ENCODE data around the gene TMTC2. TPM values are rescaled to one million over a fixed set of nuclear protein-coding genes. Genes with fewer than 3 reads are reported as not detected.

The TMTC2 gene
- polyA plus RNA-seq (2013): 3.1 TPM

- POLR2A ChIA-PET: interaction anchor here (0.6 kb wide), 1 partner anchor 350 kb away, joined by 6 read pairs; no protein-coding TSS in a partner anchor
- under 1% methylated on average over 35 of the region's 39 CpGs for WGBS (ENCODE audit: insufficient coverage)
Measured at GRCh38 chr12:82686168-82687020, at the start of gene TMTC2. TSS of gene TMTC2 (plus strand) at chr12:82686906.

DNA sequence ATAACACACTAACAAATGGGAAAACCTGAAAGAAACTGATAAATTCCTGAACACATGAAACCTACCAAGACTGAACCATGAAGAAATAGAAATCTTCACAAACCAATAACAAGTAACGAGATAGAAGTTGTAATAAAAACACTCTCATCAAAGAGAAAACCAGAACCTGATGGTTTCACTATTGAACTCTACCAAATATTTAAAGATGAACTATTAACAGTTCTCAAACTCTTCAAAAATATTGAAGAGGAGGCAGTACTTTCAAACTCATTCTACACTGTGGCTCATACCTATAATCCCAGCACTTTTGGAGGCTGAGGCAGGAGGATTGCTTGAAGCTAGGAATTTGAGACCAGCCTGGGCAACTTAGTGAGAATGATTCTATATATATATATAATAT, 48.4 kb upstream of the TMTC2 start:
- ChIA-PET CTCF (no interaction called here), POLR2A (no interaction called here)
- peaks cover 0 to 3% (median 0%) of the 10 kb centered on the region in 5 experiments for H3K9me3 ChIP-seq (ENCODE audit: control extremely low read depth in 1 of 5, control insufficient read depth in 4 of 5, insufficient read depth in 2 of 5, low read depth in 1 of 5, low read length in 4 of 5)
- 100% methylated on average over 1 of the region's 1 CpG for WGBS (ENCODE audit: insufficient coverage)
- H3K27ac ChIP-seq (ENCODE audit: insufficient read depth in 1 of 2, low read depth in 1 of 2, low read length in 2 of 2, poor library complexity in 1 of 2, severe bottlenecking in 2 of 2): no peak overlapping the region
- H3K36me3 ChIP-seq (ENCODE audit: control insufficient read depth in 4 of 4, insufficient read depth in 4 of 4, low read length in 3 of 4): no peaks in the 10 kb centered on the region
- H3K4me1 ChIP-seq (ENCODE audit: control extremely low read depth in 1 of 4, control insufficient read depth in 4 of 4, insufficient read depth in 4 of 4, low read length in 3 of 4): no peaks in the 10 kb centered on the region
- H3K27me3 ChIP-seq (replicated peaks in 2 of 5; ENCODE audit: control insufficient read depth in 4 of 5, insufficient read depth in 5 of 5, low read length in 4 of 5): no peaks in the 10 kb centered on the region
- H3K4me3 ChIP-seq (ENCODE audit: control insufficient read depth in 1 of 7, extremely low read depth in 1 of 7, insufficient read depth in 4 of 7, low read depth in 2 of 7, low read length in 6 of 7): no peak overlapping the region
- no peak for DNase-seq

More at GRCh38 chr12:82686168-82687020, at the start of gene TMTC2:
- no peaks in the 10 kb centered on the region for H3K36me3 ChIP-seq (ENCODE audit: control insufficient read depth in 4 of 4, insufficient read depth in 4 of 4, low read length in 3 of 4)
- H3K4me1 ChIP-seq (ENCODE audit: control extremely low read depth in 1 of 4, control insufficient read depth in 4 of 4, insufficient read depth in 4 of 4, low read length in 3 of 4): peaks cover 10 to 28% (median 19%) of the 10 kb centered on the region in 4 experiments
- CTCF ChIA-PET: interaction anchor here (0.6 to 3.8 kb wide), 17 partner anchors 11 to 1933 kb away, joined by 3 to 28 read pairs (median 4); partner anchors contain the start of genes CCDC59 and METTL25
- H3K9me3 ChIP-seq (ENCODE audit: control extremely low read depth in 1 of 5, control insufficient read depth in 4 of 5, insufficient read depth in 2 of 5, low read depth in 1 of 5, low read length in 4 of 5): no peaks in the 10 kb centered on the region
- DNase-seq: peak; percentile 90 to 95 (median 93)
- H3K27ac ChIP-seq (ENCODE audit: insufficient read depth in 1 of 2, low read depth in 1 of 2, low read length in 2 of 2, poor library complexity in 1 of 2, severe bottlenecking in 2 of 2): peak within 1 kb of the TSS; percentile 65 to 79
- peak within 1 kb of the TSS; percentile 81 to 99 (median 95) for H3K4me3 ChIP-seq (ENCODE audit: control insufficient read depth in 1 of 7, extremely low read depth in 1 of 7, insufficient read depth in 4 of 7, low read depth in 2 of 7, low read length in 6 of 7)
- H3K27me3 ChIP-seq (replicated peaks in 2 of 5; ENCODE audit: control insufficient read depth in 4 of 5, insufficient read depth in 5 of 5, low read length in 4 of 5): peaks cover 0 to 8% (median 0%) of the 10 kb centered on the region in 5 experiments

GRCh38 chr12:82644896-82645295, 41.8 kb upstream of the TMTC2 start:
- H3K9me3 ChIP-seq (ENCODE audit: control extremely low read depth in 1 of 5, control insufficient read depth in 4 of 5, insufficient read depth in 2 of 5, low read depth in 1 of 5, low read length in 4 of 5): no peaks in the 10 kb centered on the region
- WGBS (ENCODE audit: insufficient coverage): no CpG with 5 or more reads among the region's 2 CpGs
- H3K4me1 ChIP-seq (ENCODE audit: control extremely low read depth in 1 of 4, control insufficient read depth in 4 of 4, insufficient read depth in 4 of 4, low read length in 3 of 4): no peaks in the 10 kb centered on the region
- no peak for DNase-seq
- no peaks in the 10 kb centered on the region for H3K36me3 ChIP-seq (ENCODE audit: control insufficient read depth in 4 of 4, insufficient read depth in 4 of 4, low read length in 3 of 4)
- ChIA-PET CTCF (no interaction called here), POLR2A (no interaction called here)
- no peak overlapping the region for H3K27ac ChIP-seq (ENCODE audit: insufficient read depth in 1 of 2, low read depth in 1 of 2, low read length in 2 of 2, poor library complexity in 1 of 2, severe bottlenecking in 2 of 2)
- H3K27me3 ChIP-seq (replicated peaks in 2 of 5; ENCODE audit: control insufficient read depth in 4 of 5, insufficient read depth in 5 of 5, low read length in 4 of 5): no peaks in the 10 kb centered on the region
- no peak overlapping the region for H3K4me3 ChIP-seq (ENCODE audit: control insufficient read depth in 1 of 7, extremely low read depth in 1 of 7, insufficient read depth in 4 of 7, low read depth in 2 of 7, low read length in 6 of 7)

DNA sequence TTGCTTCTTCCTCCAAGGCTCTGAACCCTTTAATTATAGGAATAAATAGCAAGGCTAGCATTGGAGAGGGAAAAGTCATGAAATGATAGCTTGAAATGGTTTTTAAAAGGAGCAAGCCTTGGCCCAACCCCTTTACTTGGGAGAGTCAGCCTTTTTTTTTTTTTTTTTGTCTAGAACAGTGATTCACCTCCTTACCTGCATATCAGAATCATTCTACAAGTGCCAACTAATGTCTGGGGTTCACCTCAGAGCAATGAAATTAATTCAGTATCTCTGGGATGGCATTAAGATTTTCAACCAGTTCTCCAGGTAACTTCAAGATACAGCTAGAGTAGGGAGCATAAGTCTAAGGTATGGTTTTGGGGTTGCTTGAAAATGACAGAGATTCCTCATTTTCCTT, 41.3 kb upstream of the TMTC2 start:
- Histone ChIP-seq H3K4me3 (ENCODE audit: control insufficient read depth in 1 of 7, extremely low read depth in 1 of 7, insufficient read depth in 4 of 7, low read depth in 2 of 7, low read length in 6 of 7) (no peak overlapping the region), H3K27me3 (replicated peaks in 2 of 5; ENCODE audit: control insufficient read depth in 4 of 5, insufficient read depth in 5 of 5, low read length in 4 of 5) (no peaks in the 10 kb centered on the region), H3K27ac (ENCODE audit: insufficient read depth in 1 of 2, low read depth in 1 of 2, low read length in 2 of 2, poor library complexity in 1 of 2, severe bottlenecking in 2 of 2) (no peak overlapping the region), H3K4me1 (ENCODE audit: control extremely low read depth in 1 of 4, control insufficient read depth in 4 of 4, insufficient read depth in 4 of 4, low read length in 3 of 4) (no peaks in the 10 kb centered on the region), H3K9me3 (ENCODE audit: control extremely low read depth in 1 of 5, control insufficient read depth in 4 of 5, insufficient read depth in 2 of 5, low read depth in 1 of 5, low read length in 4 of 5) (no peaks in the 10 kb centered on the region), H3K36me3 (ENCODE audit: control insufficient read depth in 4 of 4, insufficient read depth in 4 of 4, low read length in 3 of 4) (no peaks in the 10 kb centered on the region)
- CTCF ChIA-PET: no interaction called here
- no peak for DNase-seq
- POLR2A ChIA-PET: no interaction called here

GRCh38 chr12:82647853-82648252, 38.9 kb upstream of the TMTC2 start:
- Histone ChIP-seq H3K9me3 (ENCODE audit: control extremely low read depth in 1 of 5, control insufficient read depth in 4 of 5, insufficient read depth in 2 of 5, low read depth in 1 of 5, low read length in 4 of 5) (no peaks in the 10 kb centered on the region), H3K4me3 (ENCODE audit: control insufficient read depth in 1 of 7, extremely low read depth in 1 of 7, insufficient read depth in 4 of 7, low read depth in 2 of 7, low read length in 6 of 7) (no peak overlapping the region), H3K4me1 (ENCODE audit: control extremely low read depth in 1 of 4, control insufficient read depth in 4 of 4, insufficient read depth in 4 of 4, low read length in 3 of 4) (no peaks in the 10 kb centered on the region), H3K27me3 (replicated peaks in 2 of 5; ENCODE audit: control insufficient read depth in 4 of 5, insufficient read depth in 5 of 5, low read length in 4 of 5) (no peaks in the 10 kb centered on the region), H3K27ac (ENCODE audit: insufficient read depth in 1 of 2, low read depth in 1 of 2, low read length in 2 of 2, poor library complexity in 1 of 2, severe bottlenecking in 2 of 2) (no peak overlapping the region), H3K36me3 (ENCODE audit: control insufficient read depth in 4 of 4, insufficient read depth in 4 of 4, low read length in 3 of 4) (no peaks in the 10 kb centered on the region)
- CTCF ChIA-PET: no interaction called here
- 100% methylated on average over 1 of the region's 4 CpGs for WGBS (ENCODE audit: insufficient coverage)
- DNase-seq: no peak
- POLR2A ChIA-PET: no interaction called here

- H3K9me3 ChIP-seq (ENCODE audit: control extremely low read depth in 1 of 5, control insufficient read depth in 4 of 5, insufficient read depth in 2 of 5, low read depth in 1 of 5, low read length in 4 of 5): no peaks in the 10 kb centered on the region
- H3K27me3 ChIP-seq (replicated peaks in 2 of 5; ENCODE audit: control insufficient read depth in 4 of 5, insufficient read depth in 5 of 5, low read length in 4 of 5): no peaks in the 10 kb centered on the region
- CTCF ChIA-PET: no interaction called here
- POLR2A ChIA-PET: no interaction called here
- 100% methylated on average over 2 of the region's 5 CpGs for WGBS (ENCODE audit: insufficient coverage)
- no peak for DNase-seq
- H3K4me1 ChIP-seq (ENCODE audit: control extremely low read depth in 1 of 4, control insufficient read depth in 4 of 4, insufficient read depth in 4 of 4, low read length in 3 of 4): no peaks in the 10 kb centered on the region
- no peak overlapping the region for H3K4me3 ChIP-seq (ENCODE audit: control insufficient read depth in 1 of 7, extremely low read depth in 1 of 7, insufficient read depth in 4 of 7, low read depth in 2 of 7, low read length in 6 of 7)
- H3K27ac ChIP-seq (ENCODE audit: insufficient read depth in 1 of 2, low read depth in 1 of 2, low read length in 2 of 2, poor library complexity in 1 of 2, severe bottlenecking in 2 of 2): no peak overlapping the region
- no peaks in the 10 kb centered on the region for H3K36me3 ChIP-seq (ENCODE audit: control insufficient read depth in 4 of 4, insufficient read depth in 4 of 4, low read length in 3 of 4)
Measured at GRCh38 chr12:82648259-82648909, 38.3 kb upstream of the TMTC2 start.

GRCh38 chr12:82650627-82651337, 35.9 kb upstream of the TMTC2 start:
- Histone ChIP-seq H3K27me3 (replicated peaks in 2 of 5; ENCODE audit: control insufficient read depth in 4 of 5, insufficient read depth in 5 of 5, low read length in 4 of 5) (no peaks in the 10 kb centered on the region), H3K9me3 (ENCODE audit: control extremely low read depth in 1 of 5, control insufficient read depth in 4 of 5, insufficient read depth in 2 of 5, low read depth in 1 of 5, low read length in 4 of 5) (no peaks in the 10 kb centered on the region), H3K27ac (ENCODE audit: insufficient read depth in 1 of 2, low read depth in 1 of 2, low read length in 2 of 2, poor library complexity in 1 of 2, severe bottlenecking in 2 of 2) (no peak overlapping the region), H3K36me3 (ENCODE audit: control insufficient read depth in 4 of 4, insufficient read depth in 4 of 4, low read length in 3 of 4) (no peaks in the 10 kb centered on the region), H3K4me1 (ENCODE audit: control extremely low read depth in 1 of 4, control insufficient read depth in 4 of 4, insufficient read depth in 4 of 4, low read length in 3 of 4) (no peaks in the 10 kb centered on the region), H3K4me3 (ENCODE audit: control insufficient read depth in 1 of 7, extremely low read depth in 1 of 7, insufficient read depth in 4 of 7, low read depth in 2 of 7, low read length in 6 of 7) (no peak overlapping the region)
- CTCF ChIA-PET: no interaction called here
- POLR2A ChIA-PET: no interaction called here
- WGBS (ENCODE audit: insufficient coverage): 70% methylated on average over 3 of the region's 3 CpGs
- peak in 1 of 3 donors; percentile 7 for DNase-seq

All from common myeloid progenitor, CD34-positive (primary cell).